ENCODE measurements around the gene NAXE. TPM values are rescaled to one million over a fixed set of nuclear protein-coding genes. Genes with fewer than 3 reads are reported as not detected.

The NAXE gene
- total and polyA plus RNA-seq, 2 of the 13 experiments (the other 11 are each of a cell fraction or from before 2014, with no cell fraction given): 39.4 to 59.4 TPM

- FAIRE-seq: no peak
- no peaks in the 10 kb centered on the region for H4K20me1 ChIP-seq (ENCODE audit: insufficient read depth, low read length)
- CTCF ChIA-PET (ENCODE audit: low intra/inter-chr PET ratio, low total read pairs): no interaction called here
Measured at GRCh38 chr1:156598731-156599432, 7.3 kb downstream of the NAXE start.

GRCh38 chr1:156599811-156600210, 8.2 kb downstream of the NAXE start:
- H3K79me2 ChIP-seq (ENCODE audit: insufficient read depth, low read length): peaks cover 19% of the 10 kb centered on the region

More at GRCh38 chr1:156598731-156599432, 7.3 kb downstream of the NAXE start:
- peaks cover 27% of the 10 kb centered on the region for H3K4me1 ChIP-seq (ENCODE audit: insufficient read depth, low read length)
- intact Hi-C loops (cut with micrococcal nuclease; ENCODE audit: unreplicated experiment): no loop called here
- no peak overlapping the region for H3K9ac ChIP-seq (ENCODE audit: insufficient read depth, low read depth, low read length)
- in situ Hi-C loops (cut with HindIII; ENCODE audit: extremely low pct_ligation_motif_present, low pct_unique_long_range_greater_than_20kb): no loop called here
- H3K4me2 ChIP-seq (ENCODE audit: low read depth, low read length): no peak overlapping the region
- no peak overlapping the region for H3K4me3 ChIP-seq (replicated peaks in 1 of 3; ENCODE audit: insufficient read depth in 1 of 3, low read depth in 2 of 3, low read length in 3 of 3)
- no peaks in the 10 kb centered on the region for H3K9me3 ChIP-seq (ENCODE audit: low read length)
- H3K79me2 ChIP-seq (ENCODE audit: insufficient read depth, low read length): peaks cover 19% of the 10 kb centered on the region
- POLR2A ChIA-PET: no interaction called here
- no peaks in the 10 kb centered on the region for H3K27me3 ChIP-seq (ENCODE audit: control insufficient read depth in 1 of 2, insufficient read depth in 2 of 2, low read length in 2 of 2)
- DNase-seq (ENCODE audit: low spot score) (no peak), ATAC-seq (no peak)
- BruUV-seq (replicated peaks): no TSS peak
- WGBS (ENCODE audit: low lambda C conversion rate): 100% methylated on average over 4 of the region's 4 CpGs
- H2AFZ ChIP-seq (ENCODE audit: low read length): no peak overlapping the region
- no peak overlapping the region for H3K27ac ChIP-seq (ENCODE audit: extremely low read length, insufficient read depth, low read length)
- TF ChIP-seq ZNF746 (CRISPR knock-in tag; IDR thresholded peaks at IDR 0.05) (no peak), ZNF180 (CRISPR knock-in tag; IDR thresholded peaks at IDR 0.05; ENCODE audit: borderline replicate concordance, low read depth) (no peak), ZFP37 (CRISPR knock-in tag; IDR thresholded peaks at IDR 0.05; ENCODE audit: borderline replicate concordance) (no peak), RBM22 (optimal IDR thresholded peaks at IDR 0.05; ENCODE audit: low read length) (no peak), ZNF713 (CRISPR knock-in tag; IDR thresholded peaks at IDR 0.05) (no peak), ZNF121 (CRISPR knock-in tag; IDR thresholded peaks at IDR 0.05) (peak; percentile 79), ZNF256 (CRISPR knock-in tag; conservative IDR thresholded peaks at IDR 0.05) (no peak)
- peaks cover 7 to 41% of the 10 kb centered on the region in 2 experiments for H3K36me3 ChIP-seq (replicated peaks in 1 of 2; ENCODE audit: control insufficient read depth in 1 of 2, insufficient read depth in 2 of 2, low read length in 2 of 2)

More at GRCh38 chr1:156599811-156600210, 8.2 kb downstream of the NAXE start:
- no peak for FAIRE-seq
- H2AFZ ChIP-seq (ENCODE audit: low read length): no peak overlapping the region
- H3K9me3 ChIP-seq (ENCODE audit: low read length): no peaks in the 10 kb centered on the region
- H4K20me1 ChIP-seq (ENCODE audit: insufficient read depth, low read length): no peaks in the 10 kb centered on the region
- H3K36me3 ChIP-seq (replicated peaks in 1 of 2; ENCODE audit: control insufficient read depth in 1 of 2, insufficient read depth in 2 of 2, low read length in 2 of 2): peaks cover 7 to 37% of the 10 kb centered on the region in 2 experiments
- peak overlapping the region in 1 of 3 experiments; percentile 85; a peak in 1 of 6 replicates for H3K4me3 ChIP-seq (replicated peaks in 1 of 3; ENCODE audit: insufficient read depth in 1 of 3, low read depth in 2 of 3, low read length in 3 of 3)
- H3K4me2 ChIP-seq (ENCODE audit: low read depth, low read length): peak overlapping the region; percentile 92
- in situ Hi-C loops (cut with HindIII; ENCODE audit: extremely low pct_ligation_motif_present, low pct_unique_long_range_greater_than_20kb) (no loop called here), intact Hi-C loops (cut with micrococcal nuclease; ENCODE audit: unreplicated experiment) (no loop called here)
- TF ChIP-seq PREB (CRISPR knock-in tag; IDR thresholded peaks at IDR 0.05) (no peak), MXI1 (IDR thresholded peaks at IDR 0.05; ENCODE audit: borderline replicate concordance, low read depth, low read length) (no peak), SP5 (CRISPR knock-in tag; IDR thresholded peaks at IDR 0.05; ENCODE audit: borderline replicate concordance, low read depth) (no peak), KDM5A (IDR thresholded peaks at IDR 0.05; ENCODE audit: borderline replicate concordance, low read length) (no peak), ZNF136 (CRISPR knock-in tag; IDR thresholded peaks at IDR 0.05; ENCODE audit: low read depth) (no peak), ZNF333 (CRISPR knock-in tag; IDR thresholded peaks at IDR 0.05; ENCODE audit: borderline replicate concordance) (no peak), ZNF691 (CRISPR knock-in tag; IDR thresholded peaks at IDR 0.05; ENCODE audit: borderline replicate concordance, low read depth) (no peak)
- H3K27me3 ChIP-seq (ENCODE audit: control insufficient read depth in 1 of 2, insufficient read depth in 2 of 2, low read length in 2 of 2): no peaks in the 10 kb centered on the region
- 0 out of 2 replicates have a peak overlapping the region, but pooled peaks have one; percentile 86 for H3K9ac ChIP-seq (ENCODE audit: insufficient read depth, low read depth, low read length)
- BruUV-seq (replicated peaks): no TSS peak
- peak; percentile 44 for DNase-seq (ENCODE audit: low spot score)
- H3K27ac ChIP-seq (ENCODE audit: extremely low read length, insufficient read depth, low read length): no peak overlapping the region
- peak; percentile 44 for ATAC-seq
- WGBS (ENCODE audit: low lambda C conversion rate): 83% methylated on average over 3 of the region's 3 CpGs
- ChIA-PET POLR2A (interaction anchor here (1.3 to 2.2 kb wide), 2 partner anchors 8 to 99 kb away, joined by 4 to 36 read pairs; partner anchors contain the start of gene NAXE), CTCF (ENCODE audit: low intra/inter-chr PET ratio, low total read pairs) (no interaction called here)
- peaks cover 27% of the 10 kb centered on the region for H3K4me1 ChIP-seq (ENCODE audit: insufficient read depth, low read length)

Data from HepG2 (cell line).